KMS-11 (cell line): ENCODE measurements around the gene SCN10A.

ENCODE experiments used
- H2AFZ ChIP-seq: fragments of 200-600 bp; sonication (generic); 2 replicates; pipeline ENCODE4 v1.6.1; 2016; ENCODE audit warnings: antibody characterized with exemption, mixed run types, low read depth
- H3K27ac ChIP-seq: fragments of 200-600 bp; sonication (generic); 2 replicates; pipeline ENCODE4 v1.6.1; 2016; ENCODE audit warnings: mild to moderate bottlenecking, mixed run types
- H3K27me3 ChIP-seq: fragments of 200-600 bp; sonication (generic); 2 replicates; pipeline ENCODE4 v1.6.1; 2017; ENCODE audit warnings: mild to moderate bottlenecking, low read depth, mixed run types, moderate library complexity; ENCODE audit not compliant: insufficient read depth
- H3K36me3 ChIP-seq: fragments of 200-600 bp; sonication (generic); 2 replicates; pipeline ENCODE4 v1.6.1; 2017; ENCODE audit warnings: mild to moderate bottlenecking, mixed run types; ENCODE audit not compliant: insufficient read depth
- H3K4me1 ChIP-seq: fragments of 200-600 bp; sonication (generic); 2 replicates; pipeline ENCODE4 v1.6.1; 2016; ENCODE audit warnings: mild to moderate bottlenecking, low read depth, mixed run types; ENCODE audit not compliant: poor library complexity, severe bottlenecking
- H3K4me2 ChIP-seq: fragments of 200-600 bp; sonication (generic); 2 replicates; pipeline ENCODE4 v1.7.0; 2016; ENCODE audit warnings: mild to moderate bottlenecking, mixed run types
- H3K4me3 ChIP-seq: fragments of 200-600 bp; sonication (generic); IDR thresholded peaks from 2 replicates; pipeline ENCODE4 v1.6.1; 2017; ENCODE audit warnings: low read depth, low read length, mixed read lengths; ENCODE audit not compliant: insufficient read depth
- H3K79me2 ChIP-seq: fragments of 200-600 bp; sonication (generic); 2 replicates; pipeline ENCODE4 v1.6.1; 2016; ENCODE audit warnings: low read depth, mixed run types; ENCODE audit not compliant: insufficient read depth
- H3K9ac ChIP-seq: fragments of 200-600 bp; sonication (generic); 2 replicates; pipeline ENCODE4 v1.6.1; 2016; ENCODE audit warnings: mild to moderate bottlenecking, mixed run types
- H4K20me1 ChIP-seq: fragments of 200-600 bp; sonication (generic); 2 replicates; pipeline ENCODE4 v1.6.1; 2016; ENCODE audit warnings: mild to moderate bottlenecking, mixed run types; ENCODE audit not compliant: insufficient read depth
- CTCF ChIP-seq: fragments of 200-600 bp; sonication (generic); conservative IDR thresholded peaks from 2 replicates; pipeline ENCODE4 v1.6.1; 2017; ENCODE audit warnings: low read depth, mild to moderate bottlenecking, antibody characterized with exemption, low read length, moderate library complexity, mixed read lengths

The SCN10A gene

GRCh38 chr3:38811822-38812221 lies 4.2 kb downstream of the SCN10A start:
- H3K79me2 ChIP-seq = no peaks in the 10 kb centered on the region
- no peaks in the 10 kb centered on the region for H3K27me3 ChIP-seq

GRCh38 chr3:38805765-38806386 lies 10.1 kb downstream of the SCN10A start:
- no peaks in the 10 kb centered on the region for H3K4me1 ChIP-seq
- TF ChIP-seq CTCF = no peak

More at GRCh38 chr3:38811822-38812221, 4.2 kb downstream of the SCN10A start:
- TF ChIP-seq CTCF = no peak
- no peak overlapping the region for H3K4me3 ChIP-seq
- no peak overlapping the region for H2AFZ ChIP-seq
- H3K4me2 ChIP-seq = no peak overlapping the region
- no peaks in the 10 kb centered on the region for H3K4me1 ChIP-seq
- H4K20me1 ChIP-seq = no peaks in the 10 kb centered on the region
- H3K36me3 ChIP-seq = no peaks in the 10 kb centered on the region
- no peak overlapping the region for H3K9ac ChIP-seq
- no peak overlapping the region for H3K27ac ChIP-seq

GRCh38 chr3:38805004-38805403 lies 11.0 kb downstream of the SCN10A start:
- no peak overlapping the region for H3K9ac ChIP-seq
- H3K27me3 ChIP-seq = no peaks in the 10 kb centered on the region
- H3K4me2 ChIP-seq = no peak overlapping the region
- H3K4me3 ChIP-seq = no peak overlapping the region
- no peaks in the 10 kb centered on the region for H3K36me3 ChIP-seq
- H4K20me1 ChIP-seq = no peaks in the 10 kb centered on the region
- H3K27ac ChIP-seq = no peak overlapping the region
- TF ChIP-seq CTCF = no peak
- H3K4me1 ChIP-seq = no peaks in the 10 kb centered on the region
- no peaks in the 10 kb centered on the region for H3K79me2 ChIP-seq
- no peak overlapping the region for H2AFZ ChIP-seq

More at GRCh38 chr3:38805765-38806386, 10.1 kb downstream of the SCN10A start:
- H4K20me1 ChIP-seq = no peaks in the 10 kb centered on the region
- H3K9ac ChIP-seq = no peak overlapping the region
- H2AFZ ChIP-seq = no peak overlapping the region
- H3K27me3 ChIP-seq = no peaks in the 10 kb centered on the region
- no peaks in the 10 kb centered on the region for H3K36me3 ChIP-seq
- no peak overlapping the region for H3K4me2 ChIP-seq
- no peaks in the 10 kb centered on the region for H3K79me2 ChIP-seq
- no peak overlapping the region for H3K27ac ChIP-seq
- no peak overlapping the region for H3K4me3 ChIP-seq

- H3K4me3 ChIP-seq = no peak overlapping the region
- no peak overlapping the region for H3K27ac ChIP-seq
- no peaks in the 10 kb centered on the region for H3K4me1 ChIP-seq
- TF ChIP-seq CTCF = no peak
- no peak overlapping the region for H3K9ac ChIP-seq
- no peaks in the 10 kb centered on the region for H3K36me3 ChIP-seq
- no peak overlapping the region for H3K4me2 ChIP-seq
- no peak overlapping the region for H2AFZ ChIP-seq
- no peaks in the 10 kb centered on the region for H3K79me2 ChIP-seq
- H3K27me3 ChIP-seq = no peaks in the 10 kb centered on the region
- H4K20me1 ChIP-seq = no peaks in the 10 kb centered on the region
Observed at GRCh38 chr3:38800511-38800910, 15.5 kb downstream of the SCN10A start.
